G401 (cell line): ENCODE results near the gene SNX1. TPM values are rescaled to one million over a fixed set of nuclear protein-coding genes. Genes with fewer than 3 reads are reported as not detected.

Experiments used
- DNase-seq: peaks from one replicate; pipeline ENCODE4 v3.0.0-alpha.2; 2015; ENCODE audit warnings: low spot score
- in situ Hi-C: cut with HindIII; loops from 2 replicates; pipeline ENCODE4 v1.10.0; 2016; ENCODE audit warnings: low sequenced_read_pairs, mixed read lengths
- total RNA-seq: library from RNA; depleted of rRNA; stranded (reverse); fragments of >200 nt; shearing (Covaris generic); gene quantifications from 2 replicates; pipeline ENCODE4 v1.2.3, GENCODE V29; 2014

SNX1 gene
- total RNA-seq, 1 experiment from 2014 or later: 136 TPM

DNA sequence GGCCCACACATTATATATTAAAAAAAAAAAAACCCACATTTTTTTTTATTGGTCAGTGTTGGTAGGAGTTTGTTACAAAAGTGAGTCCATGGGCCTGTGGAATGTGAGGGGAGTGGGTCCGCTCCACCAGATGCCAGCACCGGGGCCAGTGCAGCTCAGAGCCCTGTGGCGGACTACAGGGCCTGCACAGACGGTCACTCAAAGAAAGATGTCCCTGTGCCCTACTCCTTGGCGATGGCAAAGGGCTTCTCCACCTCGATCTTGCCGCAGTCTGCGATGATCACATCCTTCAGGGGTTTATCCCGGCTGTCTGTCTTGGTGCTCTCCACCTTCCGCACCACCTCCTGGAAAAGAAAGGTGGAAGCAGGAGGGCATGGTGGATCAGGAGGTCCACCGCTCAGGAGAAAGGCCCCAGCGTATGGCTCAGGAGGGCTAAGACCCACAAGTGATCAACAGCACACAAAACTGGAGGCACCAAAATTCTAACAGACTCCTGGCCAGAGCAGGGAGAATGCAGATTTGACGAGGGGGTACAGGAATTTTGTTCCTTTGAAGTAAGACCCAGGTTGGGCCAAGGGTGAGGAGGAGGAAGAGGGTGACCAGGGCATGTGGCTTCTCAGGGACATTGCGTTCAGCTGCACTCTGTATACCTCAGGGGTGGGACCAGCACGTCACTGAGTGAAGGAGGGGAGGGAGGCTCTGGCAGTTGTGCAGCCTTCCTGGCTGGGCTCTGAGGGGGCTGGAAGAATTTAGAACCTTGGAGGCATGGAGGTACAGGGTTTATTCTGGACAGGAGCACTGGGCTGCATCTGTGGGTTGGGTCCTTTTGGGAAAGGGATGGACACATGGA lies 60.2 kb downstream of the SNX1 start:
- DNase-seq: no peak
- in situ Hi-C loops: no loop called here

DNA sequence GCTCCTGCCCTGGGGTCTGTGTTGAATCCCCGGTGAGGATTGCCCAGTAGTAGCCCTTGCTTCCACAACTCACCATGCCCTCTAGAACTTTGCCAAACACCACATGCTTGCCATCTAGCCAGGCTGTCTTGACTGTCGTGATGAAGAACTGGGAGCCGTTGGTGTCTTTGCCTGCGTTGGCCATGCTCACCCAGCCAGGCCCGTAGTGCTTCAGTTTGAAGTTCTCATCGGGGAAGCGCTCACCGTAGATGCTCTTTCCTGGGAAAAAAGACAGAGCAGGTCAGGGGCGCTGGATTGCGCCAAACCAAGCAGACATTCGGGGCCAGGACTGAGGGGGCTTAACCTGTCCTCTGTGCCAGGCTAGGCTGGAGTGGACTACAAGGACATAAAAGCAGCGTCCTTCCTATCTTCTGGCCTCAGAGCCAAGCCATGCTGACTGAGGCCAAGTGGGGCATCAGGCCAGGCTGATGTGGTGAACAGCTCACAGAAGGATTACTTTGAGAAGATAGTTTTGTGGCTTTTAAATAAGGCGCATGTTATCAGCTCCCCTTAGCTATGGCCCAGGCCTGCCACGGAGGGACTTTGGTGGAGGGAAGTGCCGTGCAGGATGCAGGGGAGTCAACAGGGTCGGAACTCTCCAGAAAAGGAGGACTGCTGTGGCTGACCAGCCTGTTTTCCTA lies 61.0 kb downstream of the SNX1 start:
- in situ Hi-C loops: no loop called here
- DNase-seq: no peak

DNA sequence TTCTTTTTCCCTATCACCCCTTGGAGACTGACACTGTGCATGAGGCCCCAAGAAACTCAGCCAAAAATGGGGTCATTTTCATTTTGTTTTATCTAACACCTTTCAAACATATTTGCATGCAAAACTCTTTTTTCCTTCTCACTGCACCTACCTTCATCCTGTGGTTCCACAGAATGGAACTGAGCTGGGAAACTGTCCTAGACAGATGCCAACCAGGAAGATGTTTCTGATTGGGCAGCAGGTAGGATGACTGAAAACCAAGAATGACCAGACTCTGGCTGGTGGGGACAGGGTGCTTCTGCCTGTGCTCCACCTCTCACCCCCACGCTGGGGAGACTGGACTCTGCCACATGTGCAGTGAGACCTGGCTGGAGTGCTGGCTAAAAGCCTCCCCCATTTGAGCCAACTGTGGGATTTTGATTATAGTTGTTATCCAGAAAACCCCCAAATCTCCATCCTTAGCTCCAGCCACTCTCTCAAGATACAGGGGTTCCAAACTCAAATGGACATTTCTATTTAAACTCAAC lies 61.9 kb downstream of the SNX1 start:
- DNase-seq: no peak
- in situ Hi-C loops: no loop called here

DNA sequence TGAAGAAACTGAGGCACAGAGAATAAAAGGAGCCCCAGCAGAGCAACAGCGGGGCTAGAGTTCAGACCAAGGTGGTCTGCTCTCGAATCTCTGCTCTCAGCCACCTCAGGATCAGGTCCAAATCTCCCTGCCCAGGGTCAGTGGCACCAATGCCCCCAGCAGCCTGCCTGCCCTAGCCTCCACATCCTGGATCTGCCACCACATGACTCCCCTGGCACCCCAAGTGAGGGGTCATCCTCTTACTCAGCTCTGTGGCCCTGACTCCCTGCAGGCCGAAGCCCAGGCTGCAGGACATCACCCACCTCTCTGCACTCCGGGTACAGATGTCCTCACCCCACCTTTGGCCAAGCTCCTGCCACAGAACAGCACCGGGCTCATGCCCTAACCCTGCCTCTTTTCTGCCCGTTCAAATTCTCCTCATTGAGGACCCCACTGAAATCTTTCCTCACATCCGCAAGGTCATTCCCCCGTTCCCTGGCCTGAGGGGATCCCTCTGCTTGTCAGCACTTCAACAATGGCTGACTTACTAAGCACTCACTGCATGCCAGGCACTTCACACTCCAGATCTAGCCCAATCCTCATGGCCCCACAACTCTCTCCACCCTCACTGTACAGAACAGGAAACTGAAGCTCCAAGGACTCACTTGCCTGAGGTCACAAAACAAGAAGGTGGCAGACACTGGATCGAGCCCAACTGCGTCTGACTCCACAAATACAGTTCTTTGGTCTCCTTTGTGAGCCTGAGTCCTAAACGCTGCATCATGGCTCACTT lies 62.8 kb downstream of the SNX1 start:
- in situ Hi-C loops: no loop called here
- no peak for DNase-seq

DNA sequence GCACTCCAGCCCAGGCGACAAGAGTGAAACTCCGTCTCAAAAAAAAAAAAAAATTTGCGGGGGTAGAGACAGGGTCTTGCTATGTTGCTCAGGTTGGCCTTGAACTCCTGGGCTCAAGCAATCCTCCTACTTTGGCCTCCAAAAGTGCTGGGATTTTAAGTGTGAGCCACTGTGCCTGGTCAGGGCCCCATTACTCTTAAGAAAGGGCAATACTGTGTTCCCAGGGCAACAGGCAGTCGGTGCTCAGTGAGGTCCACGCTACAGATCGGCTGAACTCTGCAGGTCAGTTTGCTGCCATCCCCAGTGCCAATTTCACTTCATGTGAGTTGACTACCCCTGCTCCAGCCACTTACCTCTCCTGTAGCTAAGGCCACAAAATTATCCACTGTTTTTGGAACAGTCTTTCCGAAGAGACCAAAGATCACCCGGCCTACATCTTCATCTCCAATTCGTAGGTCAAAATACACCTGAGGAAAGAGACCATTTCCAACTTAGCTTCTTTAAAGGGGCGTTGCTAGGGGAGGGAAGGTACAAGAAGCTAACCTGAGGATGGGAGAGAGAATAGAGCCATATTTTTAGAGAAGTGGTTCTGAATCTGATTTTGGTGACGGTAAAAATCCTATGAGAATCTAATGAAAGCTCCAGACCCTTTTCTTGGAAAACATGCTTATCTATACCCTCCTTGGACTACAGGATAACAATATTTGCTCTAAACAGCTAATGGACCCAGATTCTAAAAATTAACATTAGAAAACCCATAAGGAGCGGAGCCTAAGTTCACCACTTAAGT lies 66.1 kb downstream of the SNX1 start:
- no peak for DNase-seq
- in situ Hi-C loops: no loop called here

DNA sequence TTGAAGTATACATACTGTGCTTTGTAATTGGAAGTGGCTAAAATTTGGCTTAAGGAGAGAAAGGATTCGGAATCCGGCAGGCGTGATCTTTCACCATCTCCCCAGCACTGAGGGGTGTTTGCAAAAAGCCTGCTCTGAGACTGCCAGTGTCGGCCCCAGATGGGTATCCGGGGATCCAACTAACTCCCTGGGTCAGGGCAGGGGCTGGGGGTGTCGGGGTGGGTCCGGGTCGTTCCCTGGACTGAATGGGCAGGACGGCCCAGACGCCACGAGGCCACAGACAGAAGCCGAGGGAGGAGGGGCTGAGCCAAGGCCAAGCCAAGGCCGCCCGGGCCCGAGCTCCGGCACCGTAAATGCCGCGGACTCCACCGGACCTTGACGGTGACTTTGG lies 66.7 kb downstream of the SNX1 start:
- in situ Hi-C loops: no loop called here

DNA sequence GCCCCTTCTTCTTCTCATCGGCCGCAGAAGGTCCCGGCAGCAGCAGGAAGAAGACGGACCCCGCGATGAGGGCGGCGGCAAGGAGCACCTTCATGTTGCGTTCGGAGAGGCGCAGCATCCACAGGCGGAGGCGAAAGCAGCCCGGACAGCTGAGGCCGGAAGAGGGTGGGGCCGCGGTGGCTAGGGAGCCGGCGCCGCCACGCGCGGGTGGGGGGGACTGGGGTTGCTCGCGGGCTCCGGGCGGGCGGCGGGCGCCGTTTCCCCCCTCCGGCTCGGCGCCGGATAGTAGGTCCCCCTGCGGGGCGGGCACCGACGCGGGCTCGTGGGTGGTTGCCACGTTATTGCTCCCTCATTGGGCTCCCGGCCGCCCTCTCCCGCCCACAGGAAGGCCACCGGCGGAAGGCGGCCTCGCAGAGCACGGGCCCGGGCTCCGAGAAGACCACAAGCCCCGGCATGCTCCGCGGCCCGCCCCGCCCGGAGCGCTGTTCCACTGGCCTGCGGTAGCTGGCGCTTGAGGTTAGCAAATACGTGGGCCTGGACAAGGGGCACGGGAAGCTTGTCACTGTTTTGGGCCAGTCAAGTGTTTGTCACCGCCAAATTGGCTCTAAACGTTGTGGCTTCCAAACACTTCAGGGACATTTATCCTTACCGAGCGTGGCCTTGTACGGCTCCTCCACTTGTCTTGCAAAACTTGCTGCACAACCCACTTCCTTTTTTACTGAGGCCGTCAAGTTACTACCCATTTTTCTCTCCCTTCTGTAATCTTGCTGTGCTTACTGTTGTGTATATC lies 67.3 kb downstream of the SNX1 start, which contains the start of gene PPIB:
Gene PPIB, minus strand, starts transcription at position 154 of the 790 bp plus-strand sequence. Its CDS starts 36 bp downstream, at position 118.
- in situ Hi-C loops: no loop called here
- DNase-seq: peak; percentile 98

More for the DNA sequence above, 66.7 kb downstream of the SNX1 start:
- DNase-seq: no peak

DNA sequence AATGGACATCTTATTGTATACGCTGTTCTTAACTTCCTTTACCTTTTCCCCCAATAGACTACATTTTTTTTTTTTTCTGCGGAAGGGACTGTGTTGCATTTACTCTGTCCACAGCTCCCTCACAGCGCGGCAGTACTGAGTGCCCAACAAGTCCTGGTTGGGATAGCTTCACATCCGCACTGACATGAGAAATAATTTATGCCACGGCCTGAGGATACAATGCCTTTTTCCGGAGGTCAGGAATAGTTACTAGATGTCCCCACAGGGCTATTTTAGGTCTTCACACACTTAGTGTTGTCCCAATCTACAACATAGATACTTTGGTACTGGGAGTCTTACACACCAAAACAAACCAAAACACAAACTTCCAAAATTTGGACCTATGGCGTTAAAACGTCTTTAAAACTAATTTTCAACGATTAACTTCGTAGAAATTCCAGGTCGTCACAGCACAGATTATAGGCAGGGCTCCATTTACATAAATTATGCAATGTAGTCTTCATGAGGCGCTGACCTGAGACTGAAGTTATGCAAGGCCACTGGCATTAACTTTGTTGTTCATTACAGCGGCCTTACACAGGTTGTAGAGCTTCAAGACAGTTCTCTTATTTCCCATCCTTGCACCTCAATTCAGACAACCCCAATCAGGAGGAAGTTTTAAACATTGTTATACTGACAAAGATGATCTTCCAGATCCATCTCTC lies 68.0 kb downstream of the SNX1 start:
- DNase-seq: no peak
- in situ Hi-C loops: no loop called here

DNA sequence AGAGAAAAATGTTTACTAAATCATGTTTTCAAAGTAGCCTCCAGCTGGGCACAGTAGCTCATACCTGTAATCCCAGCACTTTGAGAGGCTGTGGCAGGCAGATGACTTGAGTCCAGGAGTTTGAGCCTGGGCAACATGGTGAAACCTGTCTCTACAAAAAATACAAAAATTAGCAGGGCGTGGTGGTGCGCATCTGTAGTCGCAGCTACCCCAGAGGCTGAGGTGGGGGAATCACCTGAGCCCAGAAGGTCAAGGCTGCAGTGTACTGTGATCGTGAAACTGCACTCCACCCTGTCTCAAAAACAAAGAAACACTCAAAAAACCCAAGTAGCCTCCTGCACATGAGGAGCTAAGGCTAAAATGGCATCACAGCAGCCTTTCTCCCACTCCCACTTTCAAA lies 68.7 kb downstream of the SNX1 start:
- in situ Hi-C loops: no loop called here
- no peak for DNase-seq

DNA sequence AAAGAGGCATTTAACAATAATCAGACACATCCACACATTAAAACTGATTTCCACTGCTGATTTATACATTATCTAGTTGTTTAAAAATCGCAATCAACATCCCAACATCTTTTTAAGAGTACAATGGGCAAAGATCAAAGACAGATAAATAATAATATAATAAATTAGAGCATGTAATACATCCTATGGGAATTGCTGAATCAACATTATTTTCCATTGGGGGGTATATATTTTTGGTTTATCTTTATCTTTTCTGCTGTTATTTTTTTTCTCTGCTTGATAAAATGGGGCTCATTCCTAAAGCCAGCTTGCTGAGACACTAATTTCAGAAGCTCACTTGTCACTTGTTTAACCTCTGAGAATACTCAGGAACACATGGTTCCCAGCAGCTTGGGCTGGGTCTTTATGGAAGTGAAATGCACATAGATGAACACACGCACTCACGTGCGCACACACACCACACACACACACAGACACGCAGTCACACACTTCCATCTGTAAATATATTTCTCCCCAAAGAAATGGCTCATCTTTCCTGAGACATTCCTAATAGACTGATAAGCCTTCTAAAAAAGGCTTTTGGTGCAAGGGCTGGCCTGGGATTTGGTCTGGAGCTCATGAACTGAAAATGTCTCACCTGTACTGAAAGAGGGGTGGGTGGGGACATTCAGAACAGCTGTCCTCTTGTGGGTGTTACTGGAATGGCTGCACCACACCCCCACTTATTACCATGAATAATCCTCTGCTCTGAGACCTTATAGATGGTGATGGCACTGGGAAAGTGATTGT lies 70.5 kb downstream of the SNX1 start:
- DNase-seq: no peak
- in situ Hi-C loops: no loop called here

DNA sequence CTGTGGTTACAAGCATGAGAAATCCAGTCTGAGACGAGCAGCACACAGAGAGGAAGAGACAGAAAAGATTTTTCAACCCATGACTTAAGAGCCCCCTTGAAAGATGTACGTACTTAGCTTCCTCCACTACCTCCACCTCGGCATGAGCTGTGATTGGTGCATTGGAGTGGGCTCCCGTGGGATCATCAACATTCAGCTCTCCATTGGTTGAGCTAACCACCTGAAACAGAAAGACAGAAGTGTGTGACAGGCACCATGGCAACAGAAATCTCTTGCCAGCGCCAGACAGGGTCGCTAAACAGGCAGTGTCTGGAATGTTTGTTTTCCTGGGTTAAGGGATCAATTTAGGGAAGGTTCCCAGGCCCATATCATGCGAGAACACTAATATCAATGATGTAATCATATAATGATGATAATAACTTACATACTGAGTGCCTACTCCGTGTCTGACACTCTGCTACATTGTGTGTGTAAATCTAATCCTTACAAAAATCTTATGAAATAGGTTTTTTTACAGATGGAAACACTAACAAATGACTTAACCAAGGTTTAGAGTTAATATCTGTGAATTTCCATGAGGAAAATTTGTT lies 84.5 kb downstream of the SNX1 start:
- no peak for DNase-seq
- in situ Hi-C loops: loop anchor here (5.0 kb wide), 1 partner anchor 172 kb away; no protein-coding TSS in a partner anchor

DNA sequence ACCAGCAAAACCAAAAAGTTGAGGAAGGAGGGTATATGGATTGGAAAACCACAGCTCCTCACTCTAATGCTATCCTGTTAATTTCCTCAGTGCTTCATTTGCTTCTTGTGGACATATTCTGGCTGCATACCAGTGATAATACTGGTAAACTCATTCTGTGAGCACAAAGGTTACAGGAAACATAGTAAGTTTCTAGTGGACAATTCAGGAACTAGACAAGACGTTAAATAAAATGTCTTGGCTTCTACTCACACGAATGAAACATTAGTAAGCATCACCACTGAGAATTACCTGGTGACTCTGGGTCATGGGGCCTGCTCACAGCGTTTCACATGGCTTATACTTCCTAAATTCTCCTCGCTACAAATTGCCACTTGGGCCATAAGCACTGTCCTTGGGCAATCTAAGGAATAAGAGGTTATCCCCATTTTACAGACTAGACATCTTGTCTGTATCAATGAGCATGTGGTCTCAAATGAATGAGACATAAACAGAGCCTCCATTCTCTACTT lies 87.1 kb downstream of the SNX1 start:
- in situ Hi-C loops: loop anchor here (5.0 kb wide), 1 partner anchor 169 kb away; no protein-coding TSS in a partner anchor
- DNase-seq: no peak

DNA sequence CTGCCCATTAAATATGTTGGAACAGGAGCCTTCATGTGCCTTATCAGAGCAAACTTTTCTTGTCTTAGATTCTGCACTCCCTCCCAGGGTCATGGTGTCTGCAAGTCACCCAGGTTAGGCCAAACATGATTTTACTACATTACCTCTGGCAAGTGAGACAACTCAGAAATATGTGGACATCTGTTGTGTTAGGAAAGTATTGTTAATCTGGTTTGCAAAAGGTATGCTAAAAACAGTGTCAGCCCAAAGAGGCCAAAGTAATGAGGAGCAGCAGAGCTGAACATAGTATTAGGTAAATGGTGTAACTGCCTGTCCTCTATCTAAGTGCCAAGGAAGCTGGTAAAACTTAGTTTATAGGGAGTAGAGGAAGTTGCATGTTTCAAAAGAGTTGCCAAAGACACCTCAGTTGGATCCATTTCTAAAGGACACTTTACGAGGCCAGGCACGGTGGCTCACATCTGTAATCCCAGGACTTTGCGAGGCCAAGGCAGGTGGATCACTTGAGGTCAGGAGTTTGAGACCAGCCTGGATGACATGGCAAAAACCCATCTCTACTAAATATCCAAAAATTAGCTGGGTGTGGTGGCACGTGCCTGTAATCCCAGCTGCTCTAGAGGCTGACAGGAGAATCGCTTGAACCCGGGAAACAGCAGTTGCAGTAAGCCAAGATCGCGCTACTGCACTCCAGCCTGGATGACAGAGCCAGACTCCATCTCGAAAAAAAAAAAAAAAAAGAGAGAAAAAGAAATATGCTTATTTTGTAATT lies 89.5 kb downstream of the SNX1 start:
- DNase-seq: no peak
- in situ Hi-C loops: no loop called here

DNA sequence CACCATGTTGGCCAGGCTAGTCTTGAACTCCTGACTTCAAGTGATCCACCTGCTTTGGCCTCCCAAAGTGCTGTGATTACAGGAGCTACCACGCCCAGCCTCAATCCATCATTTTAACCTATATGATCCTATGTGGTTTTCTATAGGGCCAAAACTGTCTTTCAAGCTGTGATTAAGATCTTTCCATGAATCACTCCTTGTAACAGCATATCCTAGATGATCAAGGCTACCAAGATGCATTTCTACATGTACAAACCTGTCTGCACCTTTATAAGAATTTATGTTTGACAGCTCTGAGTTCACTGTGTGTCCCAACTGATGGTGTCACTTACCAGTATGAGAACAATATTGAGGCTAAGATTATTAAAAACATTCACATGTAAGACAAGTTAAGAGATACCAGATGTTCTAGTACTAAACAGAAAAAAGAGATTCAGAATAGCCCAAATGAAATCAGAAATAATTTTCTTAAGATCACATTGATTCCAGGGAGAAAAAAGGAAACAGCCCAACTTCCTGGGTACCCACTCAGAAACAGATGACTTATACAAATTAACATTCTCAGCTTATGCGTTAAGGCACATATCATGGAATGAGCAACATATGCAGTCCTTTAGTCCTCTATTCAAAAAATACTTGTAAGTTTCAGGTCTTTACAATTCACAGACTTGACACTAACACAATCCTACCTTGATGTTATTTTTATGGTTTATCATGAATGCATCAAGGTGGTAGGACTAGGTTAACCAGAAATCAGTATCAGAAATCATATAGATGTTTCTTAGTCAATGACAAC lies 91.8 kb downstream of the SNX1 start:
- in situ Hi-C loops: no loop called here
- DNase-seq: no peak
